Measurements from ENCODE around the gene TDRD7. TPM values are rescaled to one million over a fixed set of nuclear protein-coding genes. Genes with fewer than 3 reads are reported as not detected.

The TDRD7 gene, protein sequence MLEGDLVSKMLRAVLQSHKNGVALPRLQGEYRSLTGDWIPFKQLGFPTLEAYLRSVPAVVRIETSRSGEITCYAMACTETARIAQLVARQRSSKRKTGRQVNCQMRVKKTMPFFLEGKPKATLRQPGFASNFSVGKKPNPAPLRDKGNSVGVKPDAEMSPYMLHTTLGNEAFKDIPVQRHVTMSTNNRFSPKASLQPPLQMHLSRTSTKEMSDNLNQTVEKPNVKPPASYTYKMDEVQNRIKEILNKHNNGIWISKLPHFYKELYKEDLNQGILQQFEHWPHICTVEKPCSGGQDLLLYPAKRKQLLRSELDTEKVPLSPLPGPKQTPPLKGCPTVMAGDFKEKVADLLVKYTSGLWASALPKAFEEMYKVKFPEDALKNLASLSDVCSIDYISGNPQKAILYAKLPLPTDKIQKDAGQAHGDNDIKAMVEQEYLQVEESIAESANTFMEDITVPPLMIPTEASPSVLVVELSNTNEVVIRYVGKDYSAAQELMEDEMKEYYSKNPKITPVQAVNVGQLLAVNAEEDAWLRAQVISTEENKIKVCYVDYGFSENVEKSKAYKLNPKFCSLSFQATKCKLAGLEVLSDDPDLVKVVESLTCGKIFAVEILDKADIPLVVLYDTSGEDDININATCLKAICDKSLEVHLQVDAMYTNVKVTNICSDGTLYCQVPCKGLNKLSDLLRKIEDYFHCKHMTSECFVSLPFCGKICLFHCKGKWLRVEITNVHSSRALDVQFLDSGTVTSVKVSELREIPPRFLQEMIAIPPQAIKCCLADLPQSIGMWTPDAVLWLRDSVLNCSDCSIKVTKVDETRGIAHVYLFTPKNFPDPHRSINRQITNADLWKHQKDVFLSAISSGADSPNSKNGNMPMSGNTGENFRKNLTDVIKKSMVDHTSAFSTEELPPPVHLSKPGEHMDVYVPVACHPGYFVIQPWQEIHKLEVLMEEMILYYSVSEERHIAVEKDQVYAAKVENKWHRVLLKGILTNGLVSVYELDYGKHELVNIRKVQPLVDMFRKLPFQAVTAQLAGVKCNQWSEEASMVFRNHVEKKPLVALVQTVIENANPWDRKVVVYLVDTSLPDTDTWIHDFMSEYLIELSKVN
- 16.1 and 18.2 TPM in 2 replicates for total RNA-seq
- 9.2 and 10.4 TPM in 2 replicates for polyA plus RNA-seq

GRCh38 chr9:97411789-97412625 lies at the start of gene TDRD7:
TSS of gene TDRD7 (plus strand) at chr9:97412096. CDS start at chr9:97428466, 16,370 bp downstream.
- no peaks in the 10 kb centered on the region for H3K27me3 ChIP-seq
- TF ChIP-seq EZH2 (IDR thresholded peaks at IDR 0.05; ENCODE audit: borderline replicate concordance) = no peak
- TF ChIP-seq, protein P1, sequence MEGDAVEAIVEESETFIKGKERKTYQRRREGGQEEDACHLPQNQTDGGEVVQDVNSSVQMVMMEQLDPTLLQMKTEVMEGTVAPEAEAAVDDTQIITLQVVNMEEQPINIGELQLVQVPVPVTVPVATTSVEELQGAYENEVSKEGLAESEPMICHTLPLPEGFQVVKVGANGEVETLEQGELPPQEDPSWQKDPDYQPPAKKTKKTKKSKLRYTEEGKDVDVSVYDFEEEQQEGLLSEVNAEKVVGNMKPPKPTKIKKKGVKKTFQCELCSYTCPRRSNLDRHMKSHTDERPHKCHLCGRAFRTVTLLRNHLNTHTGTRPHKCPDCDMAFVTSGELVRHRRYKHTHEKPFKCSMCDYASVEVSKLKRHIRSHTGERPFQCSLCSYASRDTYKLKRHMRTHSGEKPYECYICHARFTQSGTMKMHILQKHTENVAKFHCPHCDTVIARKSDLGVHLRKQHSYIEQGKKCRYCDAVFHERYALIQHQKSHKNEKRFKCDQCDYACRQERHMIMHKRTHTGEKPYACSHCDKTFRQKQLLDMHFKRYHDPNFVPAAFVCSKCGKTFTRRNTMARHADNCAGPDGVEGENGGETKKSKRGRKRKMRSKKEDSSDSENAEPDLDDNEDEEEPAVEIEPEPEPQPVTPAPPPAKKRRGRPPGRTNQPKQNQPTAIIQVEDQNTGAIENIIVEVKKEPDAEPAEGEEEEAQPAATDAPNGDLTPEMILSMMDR (IDR thresholded peaks at IDR 0.05; ENCODE audit: poor library complexity) = peak; percentile 97
- H3K4me1 ChIP-seq (ENCODE audit: insufficient read depth) = peaks cover 6% of the 10 kb centered on the region
- H3K9me2 ChIP-seq (replicated peaks; ENCODE audit: insufficient read depth) = no peaks in the 10 kb centered on the region
- peaks cover 40% of the 10 kb centered on the region for H3K79me2 ChIP-seq
- H2AFZ ChIP-seq = peak within 1 kb of the TSS; percentile 98
- no peaks in the 10 kb centered on the region for H3K9me3 ChIP-seq (ENCODE audit: low read depth)
- DNase-seq (ENCODE audit: low spot score) = peak; percentile 96
- H3K27ac ChIP-seq = peak within 1 kb of the TSS; percentile 88
- WGBS (ENCODE audit: low lambda C conversion rate, missing lambda C conversion rate) = under 1% methylated on average over 45 of the region's 115 CpGs
- peak within 1 kb of the TSS; percentile 82 for H3K4me2 ChIP-seq
- peak within 1 kb of the TSS; percentile 85 for H3K4me3 ChIP-seq
- H3K36me3 ChIP-seq (replicated peaks; ENCODE audit: insufficient read depth, low read depth) = no peaks in the 10 kb centered on the region
- H4K20me1 ChIP-seq (ENCODE audit: insufficient read depth, poor library complexity, severe bottlenecking) = no peaks in the 10 kb centered on the region

- Histone ChIP-seq H3K27ac (no peak overlapping the region), H3K4me2 (no peak overlapping the region), H3K79me2 (no peaks in the 10 kb centered on the region), H2AFZ (no peak overlapping the region), H4K20me1 (ENCODE audit: insufficient read depth, poor library complexity, severe bottlenecking) (no peaks in the 10 kb centered on the region), H3K27me3 (no peaks in the 10 kb centered on the region), H3K4me1 (ENCODE audit: insufficient read depth) (peaks cover 5% of the 10 kb centered on the region), H3K9me3 (ENCODE audit: low read depth) (no peaks in the 10 kb centered on the region), H3K9me2 (replicated peaks; ENCODE audit: insufficient read depth) (no peaks in the 10 kb centered on the region), H3K4me3 (no peak overlapping the region), H3K36me3 (replicated peaks; ENCODE audit: insufficient read depth, low read depth) (no peaks in the 10 kb centered on the region)
- 97% methylated on average over 5 of the region's 5 CpGs for WGBS (ENCODE audit: low lambda C conversion rate, missing lambda C conversion rate)
- no peak for TF ChIP-seq EZH2phosphoT487 (IDR thresholded peaks at IDR 0.05; ENCODE audit: low read depth, severe bottlenecking, unreplicated experiment)
- TF ChIP-seq, protein P1 (IDR thresholded peaks at IDR 0.05; ENCODE audit: poor library complexity) = no peak
- TF ChIP-seq EZH2 (IDR thresholded peaks at IDR 0.05; ENCODE audit: borderline replicate concordance) = no peak
- no peak for DNase-seq (ENCODE audit: low spot score)
Measured at GRCh38 chr9:97362777-97363545, 48.9 kb upstream of the TDRD7 start.

All from hepatocyte (in vitro differentiated cells).